NCI-H748 (cell line): ENCODE data around the gene SPPL2B.

Source experiments
- DNase-seq: peaks from one replicate; lab custom pipeline; 2025; ENCODE audit not compliant: unreplicated experiment; lab: John Stamatoyannopoulos, UW

Gene SPPL2B

GRCh38 chr19:2353159-2353886 is 24.8 kb downstream of the SPPL2B start:
- no peak for DNase-seq

GRCh38 chr19:2353887-2354592 is 25.6 kb downstream of the SPPL2B start:
- no peak for DNase-seq

- no peak for DNase-seq
Measured at GRCh38 chr19:2354670-2355069, 26.2 kb downstream of the SPPL2B start.

- no peak for DNase-seq
Measured at GRCh38 chr19:2355168-2356035, 26.9 kb downstream of the SPPL2B start.

- DNase-seq = no peak
Measured at GRCh38 chr19:2356036-2356646, 27.7 kb downstream of the SPPL2B start.

- DNase-seq = no peak
Measured at GRCh38 chr19:2357279-2358206, 29.1 kb downstream of the SPPL2B start.

GRCh38 chr19:2358548-2359173 is 30.2 kb downstream of the SPPL2B start:
- DNase-seq = no peak

GRCh38 chr19:2359992-2360685 is 31.7 kb downstream of the SPPL2B start, which contains the start of gene TMPRSS9:
TSS of gene TMPRSS9 (plus strand) at chr19:2360265. CDS start at chr19:2389786, 29,521 bp downstream.
- no peak for DNase-seq

- DNase-seq = no peak
Measured at GRCh38 chr19:2360833-2361232, 32.3 kb downstream of the SPPL2B start.

GRCh38 chr19:2361246-2362045 is 33.0 kb downstream of the SPPL2B start:
- no peak for DNase-seq

- DNase-seq = no peak
Measured at GRCh38 chr19:2362046-2362969, 33.8 kb downstream of the SPPL2B start.

GRCh38 chr19:2362970-2363300 is 34.5 kb downstream of the SPPL2B start:
- DNase-seq = no peak

GRCh38 chr19:2363419-2363818 is 34.9 kb downstream of the SPPL2B start:
- no peak for DNase-seq

- no peak for DNase-seq
Measured at GRCh38 chr19:2365201-2365970, 36.9 kb downstream of the SPPL2B start.

- no peak for DNase-seq
Measured at GRCh38 chr19:2371656-2372055, 43.2 kb downstream of the SPPL2B start.

- no peak for DNase-seq
Measured at GRCh38 chr19:2372076-2372612, 43.7 kb downstream of the SPPL2B start.
